ENCODE data around the gene RGS7. TPM values are rescaled to one million over a fixed set of nuclear protein-coding genes. Genes with fewer than 3 reads are reported as not detected.

Gene RGS7
- total RNA-seq, 4 donors from 2014 or later: 0.27 TPM; not detected in 3

GRCh38 chr1:240827786-240828185 lies 529.2 kb downstream of the RGS7 start:
- Histone ChIP-seq H3K27ac (no peak overlapping the region), H3K27me3 (no peaks in the 10 kb centered on the region), H3K4me3 (no peak overlapping the region), H3K36me3 (no peaks in the 10 kb centered on the region), H3K4me1 (no peaks in the 10 kb centered on the region), H3K9me3 (no peaks in the 10 kb centered on the region)
- 100% methylated on average over 1 of the region's 1 CpG; no CpG with 5 or more reads in 1 of the 2 donors for WGBS, 2 donors (ENCODE audit: low coverage in 1 of 2)
- TF ChIP-seq POLR2A (IDR thresholded peaks at IDR 0.05): no peak
- TF ChIP-seq CTCF (IDR thresholded peaks at IDR 0.05): no peak
- ATAC-seq: no peak

GRCh38 chr1:240824238-240824637 lies 532.8 kb downstream of the RGS7 start:
- no peak overlapping the region for H3K27ac ChIP-seq
- no peak overlapping the region for H3K4me3 ChIP-seq
- TF ChIP-seq POLR2A (IDR thresholded peaks at IDR 0.05) (no peak), POLR2AphosphoS5 (IDR thresholded peaks at IDR 0.05) (no peak), CTCF (IDR thresholded peaks at IDR 0.05) (no peak)
- H3K27me3 ChIP-seq: no peaks in the 10 kb centered on the region
- H3K9me3 ChIP-seq: no peaks in the 10 kb centered on the region
- WGBS, 2 donors (ENCODE audit: low coverage in 1 of 2): 71 to 77% methylated on average over 6 to 9 of the region's 9 CpGs
- H3K36me3 ChIP-seq: no peaks in the 10 kb centered on the region
- no peaks in the 10 kb centered on the region for H3K4me1 ChIP-seq
- ATAC-seq: no peak

GRCh38 chr1:240823357-240823756 lies 533.6 kb downstream of the RGS7 start:
- H3K4me3 ChIP-seq: no peak overlapping the region
- ATAC-seq: no peak
- no peak overlapping the region for H3K27ac ChIP-seq
- no peaks in the 10 kb centered on the region for H3K36me3 ChIP-seq
- WGBS, 2 donors (ENCODE audit: low coverage in 1 of 2): no CpG with 5 or more reads among the region's 31 CpGs
- no peak for TF ChIP-seq POLR2A (IDR thresholded peaks at IDR 0.05)
- no peak for TF ChIP-seq CTCF (IDR thresholded peaks at IDR 0.05)
- no peak for TF ChIP-seq EP300 (IDR thresholded peaks at IDR 0.05)
- no peak for TF ChIP-seq POLR2AphosphoS5 (IDR thresholded peaks at IDR 0.05)
- H3K4me1 ChIP-seq: no peaks in the 10 kb centered on the region
- H3K9me3 ChIP-seq: no peaks in the 10 kb centered on the region
- no peaks in the 10 kb centered on the region for H3K27me3 ChIP-seq

GRCh38 chr1:240821925-240822324 lies 535.1 kb downstream of the RGS7 start:
- no peaks in the 10 kb centered on the region for H3K9me3 ChIP-seq
- WGBS, 2 donors (ENCODE audit: low coverage in 1 of 2): 88 to 100% methylated on average over 1 to 2 of the region's 2 CpGs
- no peaks in the 10 kb centered on the region for H3K36me3 ChIP-seq
- H3K27me3 ChIP-seq: no peaks in the 10 kb centered on the region
- no peaks in the 10 kb centered on the region for H3K4me1 ChIP-seq
- H3K27ac ChIP-seq: no peak overlapping the region
- TF ChIP-seq EP300 (IDR thresholded peaks at IDR 0.05): no peak
- TF ChIP-seq POLR2AphosphoS5 (IDR thresholded peaks at IDR 0.05): no peak
- no peak for TF ChIP-seq POLR2A (IDR thresholded peaks at IDR 0.05)
- TF ChIP-seq CTCF (IDR thresholded peaks at IDR 0.05): no peak
- H3K4me3 ChIP-seq: no peak overlapping the region
- ATAC-seq: no peak

GRCh38 chr1:240820816-240821215 lies 536.2 kb downstream of the RGS7 start:
- no peaks in the 10 kb centered on the region for H3K36me3 ChIP-seq
- H3K27me3 ChIP-seq: no peaks in the 10 kb centered on the region
- 40 to 83% methylated on average over 1 of the region's 3 CpGs for WGBS, 2 donors (ENCODE audit: low coverage in 1 of 2)
- ATAC-seq: no peak
- H3K9me3 ChIP-seq: no peaks in the 10 kb centered on the region
- H3K4me1 ChIP-seq: no peaks in the 10 kb centered on the region
- TF ChIP-seq CTCF (IDR thresholded peaks at IDR 0.05): no peak
- no peak for TF ChIP-seq POLR2A (IDR thresholded peaks at IDR 0.05)
- TF ChIP-seq POLR2AphosphoS5 (IDR thresholded peaks at IDR 0.05): no peak
- no peak for TF ChIP-seq EP300 (IDR thresholded peaks at IDR 0.05)
- no peak overlapping the region for H3K4me3 ChIP-seq
- H3K27ac ChIP-seq: no peak overlapping the region

Data from gastroesophageal sphincter (tissue), 4 donors.